ENCODE results near the gene NTRK2. TPM values are rescaled to one million over a fixed set of nuclear protein-coding genes. Genes with fewer than 3 reads are reported as not detected.

The NTRK2 gene
- total RNA-seq, 1 experiment from 2014 or later, result not detected

DNA sequence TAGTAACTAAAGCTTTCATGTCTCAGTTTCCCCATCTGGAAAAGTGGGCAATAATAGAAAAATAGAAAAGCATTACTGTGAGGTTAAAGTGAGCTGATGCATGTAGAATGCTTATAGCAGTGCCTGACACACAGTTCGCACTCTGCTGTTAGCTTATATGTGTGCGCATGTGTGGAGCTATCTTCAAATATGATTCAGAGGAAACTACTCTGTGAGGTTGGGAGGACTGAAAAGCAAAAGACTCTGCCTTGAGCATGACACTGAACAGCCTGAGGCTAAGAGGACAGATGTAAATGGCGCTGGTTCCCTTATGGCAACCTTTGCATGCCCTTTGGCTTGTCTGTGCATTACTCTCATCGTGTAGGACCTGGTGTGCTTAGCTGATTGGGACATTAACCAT, 19.4 kb downstream of the NTRK2 start:
- Histone ChIP-seq H3K4me3 (no peak overlapping the region), H3K9me3 (ENCODE audit: insufficient read depth, low read depth) (no peaks in the 10 kb centered on the region), H3K4me2 (no peak overlapping the region), H3F3A (ENCODE audit: insufficient read depth, low read depth) (no peaks in the 10 kb centered on the region), H3K79me2 (ENCODE audit: low read depth) (no peaks in the 10 kb centered on the region), H3K9me2 (ENCODE audit: insufficient read depth) (no peaks in the 10 kb centered on the region), H3K36me3 (ENCODE audit: low read depth) (no peaks in the 10 kb centered on the region), H3K27me3 (ENCODE audit: insufficient read depth, low read depth) (peaks cover 3% of the 10 kb centered on the region; the same call in 1 of the 2 replicates), H3K27ac (no peak overlapping the region), H3K4me1 (replicated peaks; ENCODE audit: insufficient read depth) (no peaks in the 10 kb centered on the region), H2AFZ (no peak overlapping the region), H4K20me1 (ENCODE audit: insufficient read depth) (no peaks in the 10 kb centered on the region)
- ChIA-PET POLR2A (ENCODE audit: unreplicated experiment) (no interaction called here), CTCF (no interaction called here)
- BruUV-seq (replicated peaks), result no TSS peak
- no peak for TF ChIP-seq EZH2 (IDR thresholded peaks at IDR 0.05; ENCODE audit: low read depth)
- TF ChIP-seq, protein P1, sequence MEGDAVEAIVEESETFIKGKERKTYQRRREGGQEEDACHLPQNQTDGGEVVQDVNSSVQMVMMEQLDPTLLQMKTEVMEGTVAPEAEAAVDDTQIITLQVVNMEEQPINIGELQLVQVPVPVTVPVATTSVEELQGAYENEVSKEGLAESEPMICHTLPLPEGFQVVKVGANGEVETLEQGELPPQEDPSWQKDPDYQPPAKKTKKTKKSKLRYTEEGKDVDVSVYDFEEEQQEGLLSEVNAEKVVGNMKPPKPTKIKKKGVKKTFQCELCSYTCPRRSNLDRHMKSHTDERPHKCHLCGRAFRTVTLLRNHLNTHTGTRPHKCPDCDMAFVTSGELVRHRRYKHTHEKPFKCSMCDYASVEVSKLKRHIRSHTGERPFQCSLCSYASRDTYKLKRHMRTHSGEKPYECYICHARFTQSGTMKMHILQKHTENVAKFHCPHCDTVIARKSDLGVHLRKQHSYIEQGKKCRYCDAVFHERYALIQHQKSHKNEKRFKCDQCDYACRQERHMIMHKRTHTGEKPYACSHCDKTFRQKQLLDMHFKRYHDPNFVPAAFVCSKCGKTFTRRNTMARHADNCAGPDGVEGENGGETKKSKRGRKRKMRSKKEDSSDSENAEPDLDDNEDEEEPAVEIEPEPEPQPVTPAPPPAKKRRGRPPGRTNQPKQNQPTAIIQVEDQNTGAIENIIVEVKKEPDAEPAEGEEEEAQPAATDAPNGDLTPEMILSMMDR (conservative IDR thresholded peaks at IDR 0.05), result no peak
- no peak for DNase-seq
- intact Hi-C loops (cut with micrococcal nuclease; ENCODE audit: unreplicated experiment), result no loop called here

DNA sequence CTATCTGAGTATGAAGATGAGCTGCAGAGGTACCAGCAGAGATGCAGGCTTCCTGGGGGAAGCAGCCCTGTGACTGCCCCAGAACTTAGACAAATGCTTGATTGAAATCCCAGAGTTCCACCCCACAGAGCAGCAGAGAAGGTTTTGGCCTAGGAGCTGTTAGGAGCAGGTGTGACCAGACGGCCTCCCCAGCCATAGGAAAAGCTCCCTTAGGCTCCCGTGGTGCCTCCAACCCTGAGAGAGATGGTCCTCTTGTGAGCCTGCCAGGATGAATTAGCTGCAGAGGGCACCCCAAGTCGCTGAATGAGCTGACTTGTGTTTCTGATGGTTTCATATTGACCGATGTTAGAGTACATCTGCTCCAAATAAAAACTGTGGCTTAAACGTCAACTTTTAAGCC, 22.1 kb downstream of the NTRK2 start:
- no peak for TF ChIP-seq EZH2 (IDR thresholded peaks at IDR 0.05; ENCODE audit: low read depth)
- TF ChIP-seq, protein P1 (conservative IDR thresholded peaks at IDR 0.05), result no peak
- CTCF ChIA-PET, result no interaction called here
- no peak for DNase-seq

DNA sequence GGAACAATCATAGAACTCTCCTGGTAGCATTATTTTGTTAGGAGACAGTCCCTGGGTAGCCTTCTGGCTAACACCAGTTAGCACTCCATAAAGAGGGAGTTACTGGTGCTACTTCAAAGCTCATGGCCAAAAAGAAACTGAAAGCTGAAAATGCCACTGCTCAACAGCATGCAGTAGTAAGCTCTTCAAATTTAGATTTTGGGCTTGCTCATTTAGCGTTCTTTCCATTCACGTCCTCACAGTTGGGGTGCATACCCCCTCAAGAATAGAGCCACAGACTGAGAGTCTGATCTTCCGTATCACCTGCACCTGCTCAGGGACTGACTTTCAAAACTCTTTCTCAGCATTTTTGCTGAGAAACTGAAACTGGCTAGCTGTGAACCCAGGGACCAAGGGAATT, 24.7 kb downstream of the NTRK2 start:
- intact Hi-C loops (cut with micrococcal nuclease; ENCODE audit: unreplicated experiment), result no loop called here
- ChIA-PET POLR2A (ENCODE audit: unreplicated experiment) (no interaction called here), CTCF (no interaction called here)

More for the DNA sequence above, 22.1 kb downstream of the NTRK2 start:
- Histone ChIP-seq H3K9me2 (ENCODE audit: insufficient read depth) (no peaks in the 10 kb centered on the region), H3K9me3 (ENCODE audit: insufficient read depth, low read depth) (no peaks in the 10 kb centered on the region), H3K4me1 (replicated peaks; ENCODE audit: insufficient read depth) (no peaks in the 10 kb centered on the region), H3K27me3 (ENCODE audit: insufficient read depth, low read depth) (peaks cover 4% of the 10 kb centered on the region; the same call in 1 of the 2 replicates), H3K27ac (no peak overlapping the region), H4K20me1 (ENCODE audit: insufficient read depth) (no peaks in the 10 kb centered on the region), H3K4me3 (no peak overlapping the region), H3K79me2 (ENCODE audit: low read depth) (no peaks in the 10 kb centered on the region), H3K36me3 (ENCODE audit: low read depth) (no peaks in the 10 kb centered on the region), H3F3A (ENCODE audit: insufficient read depth, low read depth) (no peaks in the 10 kb centered on the region), H2AFZ (no peak overlapping the region), H3K4me2 (no peak overlapping the region)
- POLR2A ChIA-PET (ENCODE audit: unreplicated experiment), result no interaction called here
- BruUV-seq (replicated peaks), result no TSS peak
- intact Hi-C loops (cut with micrococcal nuclease; ENCODE audit: unreplicated experiment), result no loop called here

More for the DNA sequence above, 24.7 kb downstream of the NTRK2 start:
- no peaks in the 10 kb centered on the region for H4K20me1 ChIP-seq (ENCODE audit: insufficient read depth)
- no peak overlapping the region for H3K4me3 ChIP-seq
- no peak overlapping the region for H2AFZ ChIP-seq
- H3K27me3 ChIP-seq (ENCODE audit: insufficient read depth, low read depth), result peaks cover 4% of the 10 kb centered on the region; the same call in 1 of the 2 replicates
- no peak for DNase-seq
- BruUV-seq (replicated peaks), result no TSS peak
- no peaks in the 10 kb centered on the region for H3K36me3 ChIP-seq (ENCODE audit: low read depth)
- no peak overlapping the region for H3K27ac ChIP-seq
- H3K79me2 ChIP-seq (ENCODE audit: low read depth), result no peaks in the 10 kb centered on the region
- no peaks in the 10 kb centered on the region for H3K4me1 ChIP-seq (replicated peaks; ENCODE audit: insufficient read depth)
- no peaks in the 10 kb centered on the region for H3K9me3 ChIP-seq (ENCODE audit: insufficient read depth, low read depth)
- H3F3A ChIP-seq (ENCODE audit: insufficient read depth, low read depth), result no peaks in the 10 kb centered on the region
- TF ChIP-seq EZH2 (IDR thresholded peaks at IDR 0.05; ENCODE audit: low read depth), result no peak
- TF ChIP-seq, protein P1 (conservative IDR thresholded peaks at IDR 0.05), result no peak
- no peaks in the 10 kb centered on the region for H3K9me2 ChIP-seq (ENCODE audit: insufficient read depth)
- H3K4me2 ChIP-seq, result no peak overlapping the region
